ENCODE results near the gene ASAP2.

Gene ASAP2

GRCh38 chr2:9251154-9252001 is 44.8 kb downstream of the ASAP2 start:
- Histone ChIP-seq H3K27ac (ENCODE audit: low read length) (no peak overlapping the region), H3K9ac (ENCODE audit: low read depth, low read length) (no peak overlapping the region), H3K9me3 (ENCODE audit: insufficient read depth, low read length, severe bottlenecking) (no peaks in the 10 kb centered on the region), H3K27me3 (ENCODE audit: insufficient read depth, low read length, poor library complexity) (no peaks in the 10 kb centered on the region), H2AFZ (ENCODE audit: low read depth, low read length) (no peak overlapping the region), H3K4me2 (ENCODE audit: insufficient read depth, low read length) (no peak overlapping the region), H3K4me3 (ENCODE audit: low read depth in 1 of 2, low read length in 2 of 2) (no peak overlapping the region), H4K20me1 (ENCODE audit: insufficient read depth, low read length) (peaks cover 38% of the 10 kb centered on the region), H3K4me1 (ENCODE audit: insufficient read depth, low read length) (no peaks in the 10 kb centered on the region), H3K36me3 (ENCODE audit: insufficient read depth, low read length) (no peaks in the 10 kb centered on the region), H3K79me2 (ENCODE audit: insufficient read depth, low read length) (peaks cover 22% of the 10 kb centered on the region)
- DNase-seq (no peak), ATAC-seq (ENCODE audit: insufficient read depth, low read depth) (no peak)
- TF ChIP-seq EZH2 (IDR thresholded peaks at IDR 0.05; ENCODE audit: borderline replicate concordance, low read depth, low read length, severe bottlenecking) (no peak), CTCF (IDR thresholded peaks at IDR 0.05; ENCODE audit: borderline replicate concordance, extremely low read depth, low read length, poor library complexity, severe bottlenecking) (no peak)

GRCh38 chr2:9252002-9252357 is 45.4 kb downstream of the ASAP2 start:
- TF ChIP-seq EZH2 (IDR thresholded peaks at IDR 0.05; ENCODE audit: borderline replicate concordance, low read depth, low read length, severe bottlenecking) (no peak), CTCF (IDR thresholded peaks at IDR 0.05; ENCODE audit: borderline replicate concordance, extremely low read depth, low read length, poor library complexity, severe bottlenecking) (no peak)
- Histone ChIP-seq H3K4me3 (ENCODE audit: low read depth in 1 of 2, low read length in 2 of 2) (no peak overlapping the region), H4K20me1 (ENCODE audit: insufficient read depth, low read length) (peaks cover 42% of the 10 kb centered on the region), H2AFZ (ENCODE audit: low read depth, low read length) (no peak overlapping the region), H3K4me2 (ENCODE audit: insufficient read depth, low read length) (no peak overlapping the region), H3K4me1 (ENCODE audit: insufficient read depth, low read length) (no peaks in the 10 kb centered on the region), H3K9me3 (ENCODE audit: insufficient read depth, low read length, severe bottlenecking) (no peaks in the 10 kb centered on the region), H3K27me3 (ENCODE audit: insufficient read depth, low read length, poor library complexity) (no peaks in the 10 kb centered on the region), H3K36me3 (ENCODE audit: insufficient read depth, low read length) (no peaks in the 10 kb centered on the region), H3K27ac (ENCODE audit: low read length) (no peak overlapping the region), H3K9ac (ENCODE audit: low read depth, low read length) (no peak overlapping the region), H3K79me2 (ENCODE audit: insufficient read depth, low read length) (peaks cover 25% of the 10 kb centered on the region)
- no peak for DNase-seq
- no peak for ATAC-seq (ENCODE audit: insufficient read depth, low read depth)

DNA sequence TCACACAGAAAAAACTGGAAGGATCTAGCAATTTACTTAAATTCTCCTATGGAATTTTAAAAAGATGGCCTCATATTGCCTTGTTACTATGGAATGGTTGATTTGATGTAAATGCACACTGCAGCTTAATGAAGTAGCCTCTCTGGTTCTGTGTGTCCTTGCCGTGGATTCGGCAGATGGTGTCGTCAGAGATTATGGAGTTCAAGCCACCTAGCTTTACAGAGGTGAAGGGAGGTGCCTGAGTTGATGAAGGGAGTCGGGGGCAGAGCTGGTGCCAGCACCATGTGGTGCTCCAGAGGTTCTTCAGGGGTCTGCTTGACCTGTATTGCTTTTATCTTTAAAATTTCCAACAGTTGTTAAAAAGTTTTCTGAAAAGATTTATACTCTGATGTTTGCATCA is 48.8 kb downstream of the ASAP2 start:
- H3K36me3 ChIP-seq (ENCODE audit: insufficient read depth, low read length): no peaks in the 10 kb centered on the region
- DNase-seq (no peak), ATAC-seq (ENCODE audit: insufficient read depth, low read depth) (no peak)
- no peaks in the 10 kb centered on the region for H3K9me3 ChIP-seq (ENCODE audit: insufficient read depth, low read length, severe bottlenecking)
- H3K9ac ChIP-seq (ENCODE audit: low read depth, low read length): no peak overlapping the region
- H3K4me2 ChIP-seq (ENCODE audit: insufficient read depth, low read length): no peak overlapping the region
- H3K79me2 ChIP-seq (ENCODE audit: insufficient read depth, low read length): peaks cover 32% of the 10 kb centered on the region
- TF ChIP-seq EZH2 (IDR thresholded peaks at IDR 0.05; ENCODE audit: borderline replicate concordance, low read depth, low read length, severe bottlenecking) (no peak), CTCF (IDR thresholded peaks at IDR 0.05; ENCODE audit: borderline replicate concordance, extremely low read depth, low read length, poor library complexity, severe bottlenecking) (no peak)
- no peaks in the 10 kb centered on the region for H3K27me3 ChIP-seq (ENCODE audit: insufficient read depth, low read length, poor library complexity)
- no peak overlapping the region for H3K27ac ChIP-seq (ENCODE audit: low read length)
- H4K20me1 ChIP-seq (ENCODE audit: insufficient read depth, low read length): peaks cover 38% of the 10 kb centered on the region
- no peak overlapping the region for H2AFZ ChIP-seq (ENCODE audit: low read depth, low read length)
- peaks cover 23% of the 10 kb centered on the region for H3K4me1 ChIP-seq (ENCODE audit: insufficient read depth, low read length)
- H3K4me3 ChIP-seq (ENCODE audit: low read depth in 1 of 2, low read length in 2 of 2): no peak overlapping the region
